CD4-positive, alpha-beta T cell treated with Interleukin-2 at 100 ng/mL for 4 hours (primary cell): Measurements from ENCODE around the gene ZNF518A.
A peak's percentile ranks its signal among the peaks of the same experiment; 100 is the strongest.

ENCODE experiments used
- DNase-seq: peaks from one replicate; pipeline ENCODE4 v3.0.0-alpha.2; 2020; ENCODE audit warnings: low spot score

The ZNF518A gene

GRCh38 chr10:96129387-96130325, at the start of gene ZNF518A:
Gene ZNF518A, plus strand, starts transcription at chr10:96130297. Its CDS starts 26,026 bp downstream, at chr10:96156323.
- peak; percentile 93 for DNase-seq

- no peak for DNase-seq
Observed at GRCh38 chr10:96082153-96082552, 47.9 kb upstream of the ZNF518A start.

- no peak for DNase-seq
Observed at GRCh38 chr10:96082748-96083147, 47.3 kb upstream of the ZNF518A start.

- no peak for DNase-seq
Observed at GRCh38 chr10:96089116-96089515, 41.0 kb upstream of the ZNF518A start.

GRCh38 chr10:96089670-96090462, 40.2 kb upstream of the ZNF518A start:
- peak; percentile 94 for DNase-seq

GRCh38 chr10:96090463-96090800, 39.7 kb upstream of the ZNF518A start:
- DNase-seq = no peak

GRCh38 chr10:96092999-96093767, 36.9 kb upstream of the ZNF518A start:
- no peak for DNase-seq

- no peak for DNase-seq
Observed at GRCh38 chr10:96093948-96094347, 36.1 kb upstream of the ZNF518A start.

GRCh38 chr10:96096958-96097357, 33.1 kb upstream of the ZNF518A start:
- DNase-seq = no peak

GRCh38 chr10:96097865-96098264, 32.2 kb upstream of the ZNF518A start:
- no peak for DNase-seq

- no peak for DNase-seq
Observed at GRCh38 chr10:96107623-96108038, 22.5 kb upstream of the ZNF518A start.

- no peak for DNase-seq
Observed at GRCh38 chr10:96112531-96112930, 17.6 kb upstream of the ZNF518A start.

GRCh38 chr10:96118604-96119450, 11.3 kb upstream of the ZNF518A start:
- no peak for DNase-seq

- DNase-seq = no peak
Observed at GRCh38 chr10:96122824-96123223, 7.3 kb upstream of the ZNF518A start.

GRCh38 chr10:96124230-96125141, 5.6 kb upstream of the ZNF518A start:
- DNase-seq = no peak

GRCh38 chr10:96125142-96125515, 5.0 kb upstream of the ZNF518A start:
- no peak for DNase-seq

GRCh38 chr10:96130326-96130995, 364 bp downstream of the ZNF518A start:
- peak; percentile 78 for DNase-seq

GRCh38 chr10:96131621-96132020, 1.5 kb downstream of the ZNF518A start:
- no peak for DNase-seq

- DNase-seq = no peak
Observed at GRCh38 chr10:96133135-96133534, 3.0 kb downstream of the ZNF518A start.

GRCh38 chr10:96136810-96137209, 6.7 kb downstream of the ZNF518A start:
- DNase-seq = no peak
